H1 (cell line): ENCODE measurements around the gene TMEM221. TPM values are rescaled to one million over a fixed set of nuclear protein-coding genes. Genes with fewer than 3 reads are reported as not detected.

Experiments
- CTCF ChIA-PET: fragments of 300-600 bp; sonication (Branson Sonifier 250); formaldehyde crosslinking; loops from one replicate; lab custom pipeline; 2021; ENCODE audit not compliant: partially characterized antibody; lab: Charles Lee
- POLR2A ChIA-PET: fragments of 300-600 bp; sonication (Branson Sonifier 250); formaldehyde crosslinking; loops from one replicate; lab custom pipeline; 2021; ENCODE audit warnings: inconsistent platforms; ENCODE audit not compliant: partially characterized antibody; lab: Charles Lee
- DNase-seq, 2 experiments: peaks; one replicate each; pipeline versions ENCODE4 v3.0.0 to v3.0.0-alpha.2; 2010 to 2022; ENCODE audit warnings: low spot score in 2 of 2, low read depth in 1 of 2, mixed read lengths in 1 of 2
- FAIRE-seq: peaks from 2 replicates; lab custom pipeline; 2011; peaks lifted over from hg19 to GRCh38; lab: Jason Lieb, UNC
- H2AFZ ChIP-seq: 2 replicates; pipeline ENCODE4 v1.8.1; 2012; ENCODE audit warnings: low read length, inconsistent platforms
- H2AK5ac ChIP-seq: 2 replicates; pipeline ENCODE4 v1.6.1; 2013; ENCODE audit warnings: low read depth, low read length
- H2BK120ac ChIP-seq: replicated peaks from 2 replicates; pipeline ENCODE3; 2013; ENCODE audit warnings: low read depth, low read length, inconsistent platforms
- H2BK12ac ChIP-seq: 2 replicates; pipeline ENCODE4 v1.6.1; 2013; ENCODE audit warnings: low read depth, low read length
- H2BK15ac ChIP-seq: 2 replicates; pipeline ENCODE4 v1.6.1; 2013; ENCODE audit warnings: low read length
- H2BK20ac ChIP-seq: 2 replicates; pipeline ENCODE4 v1.6.1; 2013; ENCODE audit warnings: low read length
- H2BK5ac ChIP-seq: 2 replicates; pipeline ENCODE4 v1.6.1; 2013; ENCODE audit warnings: low read depth, low read length
- H3K14ac ChIP-seq: 2 replicates; pipeline ENCODE4 v1.6.1; 2013; ENCODE audit warnings: inconsistent platforms; ENCODE audit not compliant: insufficient read length
- H3K18ac ChIP-seq: 2 replicates; pipeline ENCODE4 v1.6.1; 2013; ENCODE audit warnings: low read length; ENCODE audit errors: extremely low read depth
- H3K23ac ChIP-seq: 2 replicates; pipeline ENCODE4 v1.6.1; 2013; ENCODE audit warnings: inconsistent platforms; ENCODE audit not compliant: insufficient read length
- H3K23me2 ChIP-seq: 2 replicates; pipeline ENCODE4 v1.6.1; 2013; ENCODE audit warnings: low read depth, low read length
- H3K27ac ChIP-seq: 2 replicates; pipeline ENCODE4 v1.6.1; 2011; ENCODE audit warnings: low read depth, low read length, inconsistent platforms
- H3K27me3 ChIP-seq, 4 experiments: replicated peaks in 1 of 4; 1 replicate in 1 of 4; 2 replicates in 3 of 4; pipeline versions ENCODE4 v1.6.1 to v1.8.1; 2011 to 2013; ENCODE audit warnings: low read length in 3 of 4, mild to moderate bottlenecking in 3 of 4, inconsistent platforms in 2 of 4, mixed read lengths in 2 of 4, moderate library complexity in 1 of 4; ENCODE audit not compliant: control insufficient read depth in 3 of 4, insufficient read depth in 3 of 4; ENCODE audit errors: extremely low read depth in 1 of 4
- H3K36me3 ChIP-seq, 4 experiments: 2 replicates each; pipeline versions ENCODE4 v1.6.1 to v1.8.1; 2011 to 2013; ENCODE audit warnings: mild to moderate bottlenecking in 4 of 4, low read length in 3 of 4, moderate library complexity in 2 of 4, control low read depth in 1 of 4, inconsistent platforms in 1 of 4; ENCODE audit not compliant: insufficient read depth in 4 of 4, control insufficient read depth in 2 of 4
- H3K4ac ChIP-seq: replicated peaks from 2 replicates; pipeline ENCODE3; 2013; ENCODE audit warnings: low read length, low read depth, mixed read lengths, inconsistent platforms; ENCODE audit not compliant: insufficient read length
- H3K4me1 ChIP-seq, 4 experiments: replicated peaks in 1 of 4; 1 replicate in 1 of 4; 2 replicates in 3 of 4; pipeline versions ENCODE4 v1.6.1 to v1.8.1; 2011 to 2013; ENCODE audit warnings: low read length in 3 of 4, inconsistent platforms in 2 of 4, mixed read lengths in 1 of 4; ENCODE audit not compliant: insufficient read depth in 4 of 4, control insufficient read depth in 3 of 4
- H3K4me2 ChIP-seq, 2 experiments: 2 replicates each; pipeline versions ENCODE4 v1.6.1 to v1.8.1; 2011 to 2013; ENCODE audit warnings: low read depth in 2 of 2, low read length in 2 of 2, control low read depth in 1 of 2, inconsistent platforms in 1 of 2, mild to moderate bottlenecking in 1 of 2; ENCODE audit not compliant: insufficient read depth in 1 of 2
- H3K4me3 ChIP-seq, 4 experiments: fragments of 200-600, 300-600 bp in 1 of 4; sonication (generic), shearing (Covaris generic), sonication (Bioruptor Twin) in 1 of 4; 2 replicates each; pipeline versions ENCODE4 v1.5.1 to v1.8.1; 2011 to 2016; ENCODE audit warnings: low read length in 4 of 4, low read depth in 3 of 4, control low read depth in 2 of 4, inconsistent platforms in 2 of 4, mild to moderate bottlenecking in 2 of 4, mixed read lengths in 1 of 4, moderate library complexity in 1 of 4; ENCODE audit not compliant: insufficient read depth in 2 of 4; ENCODE audit errors: extremely low read depth in 1 of 4
- H3K56ac ChIP-seq: replicated peaks from 2 replicates; pipeline ENCODE3; 2013; ENCODE audit warnings: low read depth, mild to moderate bottlenecking, mixed read lengths, low read length, inconsistent platforms; ENCODE audit not compliant: insufficient read length
- H3K79me1 ChIP-seq: 2 replicates; pipeline ENCODE4 v1.6.1; 2013; ENCODE audit warnings: low read depth, low read length, control low read depth
- H3K79me2 ChIP-seq, 2 experiments: 2 replicates each; pipeline versions ENCODE4 v1.6.1 to v1.8.1; 2012 to 2013; ENCODE audit warnings: low read length in 2 of 2, mild to moderate bottlenecking in 2 of 2, inconsistent platforms in 1 of 2; ENCODE audit not compliant: insufficient read depth in 2 of 2, control insufficient read depth in 1 of 2
- H3K9ac ChIP-seq, 4 experiments: replicated peaks in 1 of 4; 1 replicate in 1 of 4; 2 replicates in 3 of 4; pipeline versions ENCODE4 v1.6.1 to v1.8.1; 2011 to 2013; ENCODE audit warnings: low read depth in 3 of 4, low read length in 3 of 4, control low read depth in 2 of 4, mild to moderate bottlenecking in 2 of 4, moderate library complexity in 2 of 4, inconsistent platforms in 1 of 4; ENCODE audit errors: extremely low read depth in 1 of 4
- H3K9me3 ChIP-seq, 2 experiments: 2 replicates each; pipeline versions ENCODE4 v1.6.1 to v1.8.1; 2012 to 2013; ENCODE audit warnings: mild to moderate bottlenecking in 2 of 2, moderate library complexity in 2 of 2, control low read depth in 1 of 2, inconsistent platforms in 1 of 2, low read depth in 1 of 2, low read length in 1 of 2, mixed read lengths in 1 of 2; ENCODE audit not compliant: insufficient read depth in 2 of 2
- H4K20me1 ChIP-seq, 2 experiments: replicated peaks in 1 of 2; 2 replicates each; pipeline versions ENCODE3 to v1.8.1; 2011 to 2013; ENCODE audit warnings: inconsistent platforms in 2 of 2, low read length in 2 of 2, mild to moderate bottlenecking in 1 of 2; ENCODE audit not compliant: insufficient read depth in 2 of 2, control insufficient read depth in 1 of 2
- H4K5ac ChIP-seq: 2 replicates; pipeline ENCODE4 v1.6.1; 2013; ENCODE audit warnings: low read length, low read depth, mixed read lengths, inconsistent platforms; ENCODE audit not compliant: insufficient read length
- H4K8ac ChIP-seq: 2 replicates; pipeline ENCODE4 v1.8.0; 2013; ENCODE audit warnings: mild to moderate bottlenecking, moderate library complexity, low read length, inconsistent platforms; ENCODE audit not compliant: insufficient read depth; ENCODE audit errors: extremely low read depth
- H4K91ac ChIP-seq: replicated peaks from 2 replicates; pipeline ENCODE3; 2013; ENCODE audit warnings: low read length, mixed read lengths, inconsistent platforms; ENCODE audit not compliant: insufficient read length
- EGR1 ChIP-seq: IDR thresholded peaks from 2 replicates; pipeline ENCODE4 v1.6.1; 2011; ENCODE audit warnings: low read depth, low read length, borderline replicate concordance
- FOSL1 ChIP-seq: IDR thresholded peaks from 2 replicates; pipeline ENCODE4 v1.6.1; 2011; ENCODE audit warnings: mild to moderate bottlenecking, low read depth, low read length, moderate library complexity; ENCODE audit not compliant: insufficient read depth
- JUND ChIP-seq: IDR thresholded peaks from 2 replicates; pipeline ENCODE4 v1.6.1; 2011; ENCODE audit warnings: mild to moderate bottlenecking, improper control_type of control experiment, low read length
- POLR2A ChIP-seq, 2 experiments: IDR thresholded peaks; 1 replicate in 1 of 2; 2 replicates in 1 of 2; pipeline ENCODE4 v1.6.1; 2011; ENCODE audit warnings: low read depth in 2 of 2, low read length in 2 of 2, mild to moderate bottlenecking in 2 of 2; ENCODE audit errors: control extremely low read depth in 1 of 2
- SIN3A ChIP-seq, 2 experiments: IDR thresholded peaks in 1 of 2; conservative IDR thresholded peaks in 1 of 2; 2 replicates each; pipeline ENCODE4 v1.6.1; 2011 to 2012; ENCODE audit warnings: low read length in 2 of 2, improper control_type of control experiment in 1 of 2, low read depth in 1 of 2, mild to moderate bottlenecking in 1 of 2
- SP2 ChIP-seq: IDR thresholded peaks from 2 replicates; pipeline ENCODE4 v1.6.1; 2012; ENCODE audit warnings: mild to moderate bottlenecking, low read length, inconsistent platforms
- SRF ChIP-seq: IDR thresholded peaks from 2 replicates; pipeline ENCODE4 v1.6.1; 2011; ENCODE audit warnings: mild to moderate bottlenecking, low read depth, low read length, moderate library complexity
- SUZ12 ChIP-seq: fragments of 200-600 bp; sonication (generic); IDR thresholded peaks from 2 replicates; pipeline ENCODE4 v1.6.1; 2012; ENCODE audit warnings: mild to moderate bottlenecking, inconsistent platforms, low read length, moderate library complexity, mixed read lengths
- TAF7 ChIP-seq: optimal IDR thresholded peaks from 2 replicates; pipeline ENCODE3; 2011; ENCODE audit warnings: low read depth, mild to moderate bottlenecking, inconsistent platforms, low read length, moderate library complexity, borderline replicate concordance
- TCF12 ChIP-seq: IDR thresholded peaks from 2 replicates; pipeline ENCODE4 v1.6.1; 2011; ENCODE audit warnings: low read depth, mild to moderate bottlenecking, low read length
- USF2 ChIP-seq: IDR thresholded peaks from 2 replicates; pipeline ENCODE4 v1.6.1; 2011; ENCODE audit warnings: low read length, improper control_type of control experiment
- WGBS, 2 experiments: shearing (Covaris generic) in 1 of 2; methylation state at CpG; one replicate each; pipeline versions ENCODE4 v1.1.6 to v1.1.7; 2013 to 2015; ENCODE audit warnings: low lambda C conversion rate in 2 of 2, mixed read lengths in 2 of 2, inconsistent platforms in 1 of 2, low coverage in 1 of 2, missing lambda C conversion rate in 1 of 2; ENCODE audit not compliant: insufficient replicate concordance in 2 of 2, insufficient coverage in 1 of 2, insufficient read length in 1 of 2; ENCODE audit errors: extremely low coverage in 1 of 2, missing lambda C conversion rate in 1 of 2; 5-methylcytosine and 5-hydroxymethylcytosine counted together
- polyA plus RNA-seq, 7 experiments: library from polyadenylated mRNA; depleted of rRNA in 3 of 7; stranded (reverse) in 5 of 7; unstranded in 2 of 7; fragments of >200 nt in 5 of 7; fragments of 200-250 nt in 2 of 7; gene quantifications; 1 replicate in 5 of 7; 2 replicates in 1 of 7; 4 replicates in 1 of 7; pipeline versions ENCODE4 v1.2.1 to v1.2.3, GENCODE V29; 2011 to 2013; ENCODE audit warnings: missing spikeins in 2 of 7, mixed read lengths in 2 of 7
- total RNA-seq: library from RNA; stranded (reverse); fragmentation: NEBNext Ultra II Directional; extraction: Animal tissue kit (Norgen Biotek cat#: 25700); gene quantifications from 2 replicates; pipeline ENCODE4 v1.2.1, GENCODE V29; 2021

Gene TMEM221
- total and polyA plus RNA-seq, 2 of the 8 experiments (the other 6 are each of a cell fraction or from before 2014, with no cell fraction given): 1.4 to 2.0 TPM

- Histone ChIP-seq H2BK12ac (no peak overlapping the region), H2BK20ac (no peak overlapping the region), H3K4ac (no peak overlapping the region), H3K14ac (no peak overlapping the region), H3K27ac (no peak overlapping the region), H3K4me2 (peak overlapping the region; percentile 58 to 73), H4K8ac (peak overlapping the region; percentile 68; the same call in 1 of the 2 replicates), H3K56ac (no peak overlapping the region), H3K23me2 (no peaks in the 10 kb centered on the region; the same call in 1 of the 2 replicates), H4K20me1 (peaks cover 0 to 2% of the 10 kb centered on the region in 2 experiments), H4K5ac (no peak overlapping the region), H3K79me2 (no peaks in the 10 kb centered on the region), H2BK15ac (0 out of 2 replicates have a peak overlapping the region, but pooled peaks have one; percentile 81), H3K9ac (no peak overlapping the region), H4K91ac (peak overlapping the region; percentile 65), H3K36me3 (no peaks in the 10 kb centered on the region), H2BK5ac (no peak overlapping the region), H3K27me3 (peaks cover 6 to 27% (median 22%) of the 10 kb centered on the region in 4 experiments), H3K4me1 (peaks cover 0 to 9% (median 4%) of the 10 kb centered on the region in 4 experiments; a peak in 5 of 7 replicates), H2AFZ (peak overlapping the region; percentile 96; the same call in 1 of the 2 replicates), H2AK5ac (no peak overlapping the region), H2BK120ac (no peak overlapping the region), H3K9me3 (no peaks in the 10 kb centered on the region), H3K23ac (no peak overlapping the region), H3K4me3 (peak overlapping the region in 2 of 4 experiments; percentile 9 to 38; a peak in 3 of 8 replicates), H3K18ac (peak overlapping the region; percentile 32; the same call in 1 of the 2 replicates), H3K79me1 (no peaks in the 10 kb centered on the region)
- FAIRE-seq (no peak), DNase-seq (no peak)
- 71% methylated on average over 11 of the region's 11 CpGs; no CpG with 5 or more reads in 1 of the 2 experiments for WGBS, 2 experiments
- ChIA-PET POLR2A (no interaction called here), CTCF (interaction anchor here (2.4 to 2.8 kb wide), 2 partner anchors 15 to 19 kb away, joined by 7 to 13 read pairs; no protein-coding TSS in a partner anchor)
- no peak for TF ChIP-seq SUZ12
- TF ChIP-seq TCF12: no peak
- TF ChIP-seq USF2: no peak
- no peak for TF ChIP-seq EGR1
- TF ChIP-seq FOSL1: no peak
- no peak for TF ChIP-seq SRF
- TF ChIP-seq SIN3A (conservative IDR thresholded peaks at IDR 0.05 in 1 of 2, IDR thresholded peaks at IDR 0.05 in 1 of 2; ENCODE audit: low read depth in 1 of 2, low read length in 2 of 2): no peak
- TF ChIP-seq SP2: no peak
- TF ChIP-seq TAF7: no peak
- TF ChIP-seq JUND: no peak
- TF ChIP-seq POLR2A (IDR thresholded peaks at IDR 0.05; ENCODE audit: control extremely low read depth in 1 of 2, low read depth in 2 of 2, low read length in 2 of 2): no peak
Measured at GRCh38 chr19:17456127-17456526, 7.7 kb upstream of the TMEM221 start.
